ENCODE results near the gene SHISA6.

The SHISA6 gene

GRCh38 chr17:11240841-11241610, at the start of gene SHISA6:
TSS of gene SHISA6 (plus strand) at chr17:11241213.
- no peak for DNase-seq

GRCh38 chr17:11195801-11196200, 45.2 kb upstream of the SHISA6 start:
- DNase-seq = no peak

DNA sequence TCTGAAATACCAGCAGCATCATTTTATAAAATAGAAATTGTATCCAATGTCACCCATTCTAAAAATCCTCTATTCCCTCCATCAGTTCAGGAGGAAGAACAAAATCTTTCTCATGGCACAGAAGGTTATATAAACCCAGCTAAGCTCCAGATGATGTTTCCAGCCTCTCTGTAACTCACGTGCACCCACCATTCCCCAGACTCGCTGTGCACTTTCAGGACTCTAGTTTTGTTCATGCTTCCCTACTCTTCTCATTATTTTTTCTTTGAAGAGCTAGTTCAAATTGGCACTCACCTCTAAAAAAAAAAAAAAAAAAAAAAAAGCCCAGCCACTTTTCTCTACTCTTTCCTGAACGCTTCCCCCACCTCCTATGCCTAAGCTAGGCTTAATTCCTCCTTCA, 36.0 kb upstream of the SHISA6 start:
- no peak for DNase-seq

- DNase-seq = no peak
These were observed 35.4 kb upstream of the SHISA6 start for GRCh38 chr17:11205659-11206058.

DNA sequence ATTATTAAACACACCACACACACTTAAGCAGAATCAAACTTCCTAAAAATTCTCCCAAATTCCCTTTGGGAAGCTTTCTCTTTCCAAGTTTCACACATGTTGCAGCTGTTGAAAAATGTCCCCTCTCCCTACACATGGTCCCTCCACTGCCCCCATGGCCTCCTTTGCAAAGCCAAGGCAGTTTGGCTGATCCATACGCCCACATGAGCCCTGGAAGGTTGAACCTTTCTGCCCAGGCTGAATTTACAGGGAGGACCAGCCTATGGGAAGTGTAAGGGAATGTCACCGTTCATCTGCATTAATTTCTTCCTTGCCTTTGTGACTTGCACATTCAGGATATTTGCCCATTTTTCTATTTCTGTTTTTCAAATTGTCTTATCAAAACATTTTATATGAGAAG, 31.1 kb upstream of the SHISA6 start:
- DNase-seq = no peak

GRCh38 chr17:11212792-11213191, 28.2 kb upstream of the SHISA6 start:
- DNase-seq = no peak

DNA sequence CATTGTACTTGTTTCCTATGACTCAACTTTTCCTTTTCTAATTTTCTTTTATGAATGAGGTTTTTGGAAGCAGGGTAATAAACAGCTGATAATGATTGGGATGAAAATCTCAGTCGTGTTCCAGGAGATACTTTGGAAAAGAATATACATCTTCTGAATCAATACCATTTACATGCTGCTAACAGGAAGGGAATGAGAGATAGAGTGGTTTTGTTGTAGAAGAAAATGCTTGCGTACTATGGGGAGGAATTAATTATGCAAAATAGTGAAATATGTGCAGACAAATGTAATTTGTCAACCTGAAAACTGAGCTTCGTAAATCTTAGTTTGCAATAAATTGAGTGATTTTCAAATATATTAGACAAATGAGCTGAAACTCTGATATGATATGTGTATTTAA, 24.0 kb upstream of the SHISA6 start:
- DNase-seq = no peak

GRCh38 chr17:11221196-11221595, 19.8 kb upstream of the SHISA6 start:
- no peak for DNase-seq

DNA sequence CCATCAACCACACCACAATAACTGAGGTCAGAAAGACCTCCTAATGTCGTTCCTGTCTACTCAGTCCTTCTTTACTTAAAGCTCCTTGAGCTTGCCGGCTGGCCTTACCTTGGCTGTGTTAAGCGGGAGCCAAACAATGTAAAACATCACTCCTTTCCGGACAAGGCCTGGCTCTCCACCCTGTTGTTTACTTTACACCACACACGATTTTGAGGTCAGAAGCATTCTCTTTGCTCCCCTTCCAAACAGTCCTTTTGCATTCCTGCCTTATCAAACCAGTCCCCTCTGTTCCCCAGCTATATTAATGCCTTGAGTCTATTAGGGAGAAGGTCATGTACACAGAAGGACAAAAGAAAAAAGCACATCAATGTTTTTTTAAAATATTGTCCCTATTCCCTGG, 19.3 kb upstream of the SHISA6 start:
- no peak for DNase-seq

DNA sequence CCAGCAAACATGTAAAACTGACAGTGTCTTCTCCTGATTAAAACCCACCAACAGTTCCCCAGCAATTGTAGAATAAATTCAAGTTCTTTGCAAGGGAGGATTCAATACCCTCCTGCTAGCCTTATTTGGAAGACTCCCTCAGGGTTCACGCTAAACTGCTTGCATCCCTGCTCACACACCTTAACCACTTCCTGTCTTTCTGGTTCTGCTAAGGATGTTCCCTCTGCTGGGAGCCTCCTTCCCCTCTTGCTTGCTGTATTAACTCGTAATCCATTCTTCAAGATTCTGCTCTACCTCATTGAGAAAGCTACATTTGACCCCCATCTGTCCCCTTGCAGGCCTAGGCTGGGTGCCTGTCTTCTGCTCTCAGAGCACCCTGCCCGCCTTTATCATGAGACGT, 2.3 kb upstream of the SHISA6 start:
- no peak for DNase-seq

DNA sequence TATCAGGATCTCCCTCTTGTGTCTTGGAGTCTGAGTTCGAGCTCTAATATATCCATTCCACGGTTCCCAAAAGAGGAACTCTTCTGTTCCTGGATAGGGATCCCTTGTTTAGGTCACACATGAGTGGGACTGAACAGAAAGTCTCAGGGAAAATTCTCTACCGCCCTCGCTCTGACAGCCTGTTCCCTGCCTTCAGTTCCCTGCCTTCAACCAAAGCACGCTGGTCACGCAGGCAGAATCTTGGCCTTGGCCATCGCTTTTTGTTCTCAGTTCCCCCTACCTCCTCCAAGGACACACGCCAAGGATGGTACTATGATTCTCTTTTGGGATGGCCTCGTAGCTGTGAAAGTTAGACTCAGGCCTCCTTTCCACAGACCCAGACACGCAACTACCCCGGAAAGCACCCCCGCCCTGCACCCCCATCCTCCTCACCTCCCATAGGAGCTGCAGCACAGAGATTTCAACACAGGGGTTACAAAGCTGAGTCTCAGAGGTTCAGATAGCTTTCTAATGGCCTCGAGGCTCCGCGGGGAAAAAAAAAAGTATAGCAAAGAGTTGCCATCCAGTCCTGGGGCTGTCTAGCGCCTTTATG, 1.5 kb upstream of the SHISA6 start:
- no peak for DNase-seq

DNA sequence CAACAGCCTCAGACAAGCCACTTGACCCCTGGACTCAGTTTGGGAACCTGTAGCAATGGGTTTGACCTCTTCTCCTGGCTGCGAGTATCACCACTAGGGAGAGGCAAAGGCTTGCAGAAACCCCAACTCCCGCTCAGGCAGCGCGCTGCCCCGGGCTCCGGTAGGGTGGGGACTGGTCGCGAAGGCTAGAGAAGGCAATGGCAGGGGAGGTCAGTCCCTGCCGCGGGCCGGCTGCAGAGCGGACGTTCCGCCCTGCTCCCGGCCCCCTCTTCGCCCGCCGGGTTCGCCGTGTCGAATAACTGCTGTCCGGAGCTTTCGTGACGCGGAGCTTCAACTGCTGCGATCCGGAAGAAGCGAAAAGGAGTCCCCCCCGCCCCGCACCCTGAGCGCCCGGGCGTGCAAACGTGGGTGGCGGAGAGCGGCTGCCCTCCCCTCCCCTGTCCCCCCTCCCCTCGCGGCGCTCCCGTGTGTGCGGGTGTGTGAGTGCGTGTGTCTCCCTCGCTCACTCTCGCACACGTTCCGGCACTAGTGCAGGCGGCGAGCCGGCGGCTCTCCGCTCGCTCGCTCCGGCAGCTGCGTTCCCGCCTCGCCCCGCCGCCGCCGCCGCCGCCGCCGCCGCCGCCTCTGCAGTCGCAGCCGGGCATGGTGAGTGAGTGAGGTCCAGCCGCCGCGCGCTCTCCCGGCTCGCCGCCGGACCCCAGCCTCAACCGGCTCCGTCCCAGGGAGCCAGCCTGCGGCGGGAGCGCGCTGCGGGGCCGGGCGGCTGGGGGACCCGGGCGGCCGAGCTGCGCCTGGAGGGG, 772 bp upstream of the SHISA6 start:
- no peak for DNase-seq

DNA sequence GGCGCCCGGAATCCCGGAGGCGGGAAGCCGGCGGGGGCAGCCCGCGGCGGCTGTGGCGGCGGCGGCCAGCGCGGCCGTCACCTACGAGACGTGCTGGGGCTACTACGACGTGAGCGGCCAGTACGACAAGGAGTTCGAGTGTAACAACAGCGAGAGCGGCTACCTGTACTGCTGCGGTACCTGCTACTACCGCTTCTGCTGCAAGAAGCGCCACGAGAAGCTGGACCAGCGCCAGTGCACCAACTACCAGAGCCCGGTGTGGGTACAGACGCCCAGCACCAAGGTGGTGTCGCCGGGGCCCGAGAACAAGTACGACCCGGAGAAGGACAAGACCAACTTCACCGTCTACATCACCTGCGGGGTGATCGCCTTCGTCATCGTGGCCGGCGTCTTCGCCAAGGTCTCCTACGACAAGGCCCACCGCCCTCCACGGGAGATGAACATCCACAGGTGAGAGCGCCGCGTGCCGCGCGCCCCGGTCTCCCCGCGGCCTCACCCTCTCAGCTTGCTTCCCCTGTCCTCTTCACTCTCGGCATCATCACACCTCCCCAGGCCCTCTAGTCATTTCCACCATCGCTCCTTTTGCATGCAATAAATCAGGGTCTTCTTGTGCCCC, 706 bp downstream of the SHISA6 start:
- no peak for DNase-seq

- no peak for DNase-seq
These were observed 1.4 kb downstream of the SHISA6 start for GRCh38 chr17:11242411-11242810.

DNA sequence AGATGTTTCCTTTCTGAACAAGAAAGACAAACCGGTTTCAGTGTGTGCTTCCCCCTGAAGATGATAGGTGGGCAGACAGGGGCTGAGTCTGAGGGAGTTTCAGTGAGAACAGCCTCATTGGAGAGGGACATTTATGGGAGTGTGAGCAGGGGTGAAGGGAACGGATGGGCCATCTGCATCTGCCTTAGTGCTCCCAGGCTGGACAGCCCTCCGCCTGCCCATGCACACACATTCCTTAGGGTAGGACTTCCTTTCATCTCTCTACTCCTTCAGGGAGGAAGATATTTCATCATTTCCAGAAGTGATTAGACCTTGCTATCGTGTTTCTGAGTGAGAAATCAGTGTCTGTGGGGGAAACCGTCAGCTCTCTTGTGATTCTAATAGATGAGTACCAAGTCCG, 3.8 kb downstream of the SHISA6 start:
- no peak for DNase-seq

DNA sequence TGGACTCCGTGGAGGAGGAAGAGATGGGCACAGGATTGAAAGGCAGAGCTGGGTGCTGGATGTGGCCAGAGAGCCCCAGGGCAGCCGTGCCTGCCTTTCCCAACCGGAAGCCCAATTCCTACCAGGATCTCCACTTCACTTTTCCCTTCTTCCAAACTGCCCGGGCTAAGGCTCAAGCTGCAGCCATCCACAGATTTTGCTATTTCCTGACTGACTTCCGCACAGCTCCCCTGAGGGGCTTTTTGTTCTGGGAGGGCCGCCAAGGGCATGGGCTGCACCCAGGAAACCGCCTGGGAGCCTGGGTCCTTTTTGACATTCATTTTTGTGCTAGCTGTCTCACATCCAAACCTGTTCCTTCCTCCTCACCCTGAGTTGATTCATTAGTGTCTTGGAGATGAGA, 4.2 kb downstream of the SHISA6 start:
- no peak for DNase-seq

GRCh38 chr17:11245791-11246190, 4.8 kb downstream of the SHISA6 start:
- DNase-seq = no peak

- no peak for DNase-seq
These were observed 9.1 kb downstream of the SHISA6 start for GRCh38 chr17:11250161-11250560.

DNA sequence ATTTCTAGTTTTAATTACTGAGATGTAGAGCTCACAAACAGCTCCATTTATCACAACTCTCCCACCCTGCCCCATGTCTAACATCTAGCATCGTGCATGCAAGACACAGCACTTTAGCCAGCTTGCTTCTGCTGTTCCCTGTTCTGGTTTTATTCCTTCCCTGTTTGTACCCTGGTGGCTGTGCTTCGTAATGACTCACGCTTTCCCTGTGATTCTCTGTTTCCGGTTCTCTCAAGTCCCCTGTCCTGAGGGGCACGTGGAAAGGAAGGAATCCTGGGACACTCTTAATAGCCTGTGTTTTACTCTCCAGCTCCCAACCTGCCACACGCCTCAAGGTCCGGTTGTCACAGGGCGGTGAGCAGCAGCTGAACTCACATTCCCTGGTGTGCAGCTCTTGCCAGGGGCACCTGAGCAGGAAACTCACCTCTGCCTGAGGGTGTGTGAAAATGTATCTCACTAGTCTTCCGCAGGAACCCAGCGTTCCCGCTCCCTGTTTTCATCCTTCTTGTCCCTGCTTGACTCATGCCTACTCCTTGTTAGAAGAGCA, 10.6 kb downstream of the SHISA6 start:
- no peak for DNase-seq

- no peak for DNase-seq
These were observed 11.1 kb downstream of the SHISA6 start for GRCh38 chr17:11252146-11252545.

GRCh38 chr17:11256877-11257276, 15.9 kb downstream of the SHISA6 start:
- no peak for DNase-seq

GRCh38 chr17:11264183-11264871, 23.3 kb downstream of the SHISA6 start:
- no peak for DNase-seq
